GM23248 (cell line): ENCODE measurements around the gene GJB4.
"Not testable (repeated sequence)": the region's sequence is repeated elsewhere in the genome, so short reads cannot be mapped to it uniquely, and the experiment has no call there.

Experiments used
- EZH2 ChIP-seq: fragments of 200-600 bp; sonication (generic); IDR thresholded peaks from 2 replicates; pipeline ENCODE4 v1.6.1; 2018; ENCODE audit warnings: antibody characterized with exemption, mild to moderate bottlenecking; ENCODE audit not compliant: insufficient read depth, poor library complexity, severe bottlenecking
- EZH2phosphoT487 ChIP-seq: fragments of 200-600 bp; sonication (generic); IDR thresholded peaks from 2 replicates; pipeline ENCODE4 v1.6.1; 2018; ENCODE audit warnings: antibody characterized with exemption, moderate library complexity, mild to moderate bottlenecking, low read depth; ENCODE audit not compliant: insufficient read depth

GRCh38 chr1:34737236-34737635, 22.3 kb upstream of the GJB4 start:
- TF ChIP-seq EZH2phosphoT487, EZH2: not testable (repeated sequence)
